NCI-H2196 treated with DMSO at 0.1 percent for 48 hours (cell line): Measurements from ENCODE around the gene PPP1R3F.
A peak's percentile ranks its signal among the peaks of the same experiment; 100 is the strongest.

Experiments
- DNase-seq: peaks from one replicate; lab custom pipeline; 2025; ENCODE audit not compliant: unreplicated experiment; lab: John Stamatoyannopoulos, UW

The PPP1R3F gene

DNA sequence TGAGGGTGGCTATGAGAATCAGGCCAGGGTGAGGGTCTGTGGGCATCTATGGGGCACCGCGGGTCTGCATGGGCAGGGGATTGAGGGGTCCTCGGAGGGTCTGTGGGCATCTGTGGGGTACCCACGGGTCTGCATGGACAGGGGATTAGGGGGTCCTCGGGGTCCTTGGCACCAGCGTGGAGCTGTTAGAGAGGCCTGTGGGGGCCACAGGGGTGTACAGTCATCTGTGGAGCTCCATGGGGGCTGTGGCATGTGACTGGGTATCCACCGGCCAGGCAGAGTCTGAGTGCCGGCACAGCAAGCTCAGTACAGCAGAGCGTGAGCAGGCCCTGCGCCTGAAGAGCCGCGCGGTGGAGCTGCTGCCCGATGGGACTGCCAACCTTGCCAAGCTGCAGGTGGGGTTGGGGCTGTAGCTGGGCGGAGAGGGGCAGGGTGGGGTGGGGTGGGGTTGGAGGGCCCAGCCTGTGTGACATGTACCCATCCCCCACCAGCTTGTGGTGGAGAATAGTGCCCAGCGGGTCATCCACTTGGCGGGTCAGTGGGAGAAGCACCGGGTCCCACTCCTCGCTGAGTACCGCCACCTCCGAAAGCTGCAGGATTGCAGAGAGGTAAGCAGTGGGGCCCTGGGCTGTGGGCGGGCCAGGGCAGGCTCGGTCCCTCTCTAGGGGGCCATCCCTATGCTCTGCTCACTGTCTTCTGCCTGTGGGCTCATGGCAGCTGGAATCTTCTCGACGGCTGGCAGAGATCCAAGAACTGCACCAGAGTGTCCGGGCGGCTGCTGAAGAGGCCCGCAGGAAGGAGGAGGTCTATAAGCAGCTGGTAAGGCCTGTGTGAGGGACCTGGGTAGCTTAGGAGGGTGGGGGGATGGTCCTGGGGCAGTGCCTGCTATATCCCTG, 21.4 kb upstream of the PPP1R3F start:
- DNase-seq = no peak

DNA sequence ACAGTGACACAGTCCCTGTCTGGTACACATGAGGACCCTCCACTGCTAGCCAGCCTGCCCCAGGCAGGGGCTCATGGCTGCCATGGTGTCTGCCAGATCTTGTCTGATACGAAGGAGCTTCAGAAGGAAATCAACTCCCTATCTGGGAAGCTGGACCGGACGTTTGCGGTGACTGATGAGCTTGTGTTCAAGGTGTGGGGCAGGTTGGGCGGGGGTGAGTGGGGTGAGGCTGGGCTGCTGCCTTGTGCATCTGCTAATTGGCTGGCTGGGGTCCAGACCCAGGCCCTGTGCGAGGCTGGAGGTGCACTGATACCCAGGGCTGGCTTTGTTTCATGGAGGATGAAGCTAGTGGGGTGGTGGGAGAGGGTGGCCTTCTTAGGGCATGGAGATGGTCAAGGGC, 20.5 kb upstream of the PPP1R3F start:
- no peak for DNase-seq

DNA sequence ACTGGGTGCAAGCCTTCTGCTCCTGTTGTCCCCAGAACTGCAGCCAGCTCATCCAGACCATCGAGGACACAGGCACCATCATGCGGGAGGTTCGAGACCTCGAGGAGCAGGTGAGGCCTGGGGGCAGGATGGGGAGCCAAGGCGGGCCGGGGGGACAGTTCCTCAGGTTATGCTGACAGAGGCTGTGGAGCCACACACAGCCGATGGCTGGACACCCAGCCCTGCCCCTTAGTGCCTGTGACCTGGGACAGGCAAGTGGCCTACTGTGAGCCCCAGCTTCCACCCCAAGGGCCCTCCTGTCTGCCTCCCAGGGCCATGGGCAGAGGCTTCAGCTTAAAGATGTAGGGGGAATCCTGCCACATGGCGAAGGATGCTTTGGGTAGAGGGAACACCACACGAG, 20.0 kb upstream of the PPP1R3F start:
- DNase-seq = no peak

DNA sequence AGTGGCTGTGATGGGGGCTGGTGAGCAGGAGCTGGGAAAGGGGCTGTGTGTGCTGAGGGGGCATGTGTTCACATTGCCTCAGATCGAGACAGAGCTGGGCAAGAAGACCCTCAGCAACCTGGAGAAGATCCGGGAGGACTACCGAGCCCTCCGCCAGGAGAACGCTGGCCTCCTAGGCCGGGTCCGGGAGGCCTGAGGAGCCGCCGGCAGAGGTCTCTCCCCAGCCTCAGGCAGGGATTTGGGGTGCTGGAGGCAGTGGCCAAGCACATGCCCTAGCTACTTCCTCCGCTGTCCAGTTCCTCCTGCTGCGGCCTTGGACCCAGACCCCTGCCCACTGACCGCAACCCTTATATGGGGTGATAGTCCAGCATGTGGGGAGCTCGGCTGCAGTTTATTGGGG, 19.5 kb upstream of the PPP1R3F start:
- no peak for DNase-seq

DNA sequence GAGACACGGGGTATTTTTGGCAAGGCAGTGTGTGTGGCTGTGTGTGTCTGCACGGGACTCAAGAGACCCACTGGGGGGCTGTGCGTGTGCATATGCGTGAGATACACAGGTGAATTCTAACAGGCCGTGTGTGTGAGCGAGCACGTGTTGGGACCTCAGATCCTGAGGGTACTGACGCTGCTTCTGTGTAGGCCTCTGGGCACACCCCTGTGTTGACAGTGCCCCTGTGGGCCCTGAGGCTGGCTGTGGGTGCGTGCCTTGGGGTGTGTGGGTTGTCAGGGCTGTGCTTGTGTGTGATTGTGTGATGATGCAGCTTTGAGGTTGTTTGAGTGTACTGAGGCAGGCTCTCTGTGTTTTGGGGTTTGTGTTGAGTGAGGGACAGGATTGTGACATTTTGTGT, 19.0 kb upstream of the PPP1R3F start:
- DNase-seq = no peak

DNA sequence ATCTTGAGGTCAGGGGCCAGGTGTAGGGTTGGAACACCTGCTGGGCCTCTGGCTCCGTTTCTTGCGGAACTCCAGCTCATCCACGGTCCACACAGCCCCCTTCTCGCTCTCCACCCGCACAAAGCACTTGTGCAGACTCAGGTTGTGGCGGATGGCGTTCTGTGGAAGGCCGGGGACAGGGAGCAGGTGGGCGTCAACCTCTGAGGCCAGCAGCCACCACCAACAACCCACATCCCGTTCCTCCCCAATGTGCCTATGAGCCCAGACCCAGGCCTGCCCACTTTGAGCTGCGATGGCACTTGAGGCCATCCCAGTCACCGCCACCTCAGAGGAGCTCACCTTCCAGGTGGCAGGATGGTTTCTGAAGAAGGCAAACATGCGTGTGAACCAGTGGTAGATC, 18.3 kb upstream of the PPP1R3F start:
- no peak for DNase-seq

DNA sequence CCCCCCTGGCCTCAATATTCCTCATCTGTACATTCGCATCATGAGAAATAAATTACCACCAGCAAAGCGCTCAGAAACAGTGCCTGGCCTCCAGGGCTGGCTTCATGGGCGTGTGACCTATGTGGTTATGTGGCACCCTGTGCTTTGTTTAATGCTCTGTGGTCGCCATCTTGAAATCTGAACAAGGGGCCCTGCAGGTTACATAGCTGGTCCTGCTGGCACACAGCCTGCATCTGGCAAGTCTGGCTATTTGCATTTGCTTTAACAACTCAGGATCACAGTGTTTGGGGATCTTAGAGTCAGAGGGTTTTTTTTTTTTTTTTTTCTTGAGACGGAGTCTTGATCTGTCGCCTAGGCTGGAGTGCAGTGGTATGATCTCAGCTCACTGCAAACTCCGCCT, 15.0 kb upstream of the PPP1R3F start:
- no peak for DNase-seq

DNA sequence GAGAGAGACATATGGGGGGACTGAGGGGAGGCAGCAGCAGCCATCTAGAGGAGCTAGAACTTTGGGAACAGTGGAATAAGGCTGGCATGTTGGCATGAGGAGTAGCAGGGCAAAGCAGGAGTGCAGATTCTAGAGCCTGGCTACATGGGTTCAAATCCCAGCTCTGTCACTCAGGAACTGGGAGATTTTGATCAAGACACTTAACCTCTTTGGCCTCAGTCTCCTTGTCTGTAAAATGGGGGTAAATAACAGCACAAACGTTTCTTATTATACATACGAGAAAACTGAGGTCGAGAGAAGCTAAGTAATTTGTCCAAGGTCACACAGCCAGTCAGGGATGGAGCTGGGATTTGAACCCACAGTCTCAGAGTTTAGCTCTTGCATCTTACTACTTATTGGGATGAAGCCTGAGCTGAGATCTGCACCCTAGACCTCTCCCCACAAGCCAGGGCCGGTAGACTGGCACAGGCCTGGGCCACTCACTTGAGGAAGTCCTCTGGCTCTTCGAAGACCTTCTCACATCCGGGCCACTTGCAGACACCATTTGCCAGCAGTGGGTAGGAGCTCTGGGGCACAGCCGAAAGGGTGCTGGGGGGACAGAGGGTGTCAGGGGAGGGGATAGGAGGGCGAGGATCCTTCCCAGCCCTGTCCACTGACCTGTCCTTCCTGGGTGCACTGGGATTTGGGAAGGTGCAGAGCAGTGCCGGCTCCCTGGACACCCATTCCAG, 13.2 kb upstream of the PPP1R3F start:
- DNase-seq = no peak

DNA sequence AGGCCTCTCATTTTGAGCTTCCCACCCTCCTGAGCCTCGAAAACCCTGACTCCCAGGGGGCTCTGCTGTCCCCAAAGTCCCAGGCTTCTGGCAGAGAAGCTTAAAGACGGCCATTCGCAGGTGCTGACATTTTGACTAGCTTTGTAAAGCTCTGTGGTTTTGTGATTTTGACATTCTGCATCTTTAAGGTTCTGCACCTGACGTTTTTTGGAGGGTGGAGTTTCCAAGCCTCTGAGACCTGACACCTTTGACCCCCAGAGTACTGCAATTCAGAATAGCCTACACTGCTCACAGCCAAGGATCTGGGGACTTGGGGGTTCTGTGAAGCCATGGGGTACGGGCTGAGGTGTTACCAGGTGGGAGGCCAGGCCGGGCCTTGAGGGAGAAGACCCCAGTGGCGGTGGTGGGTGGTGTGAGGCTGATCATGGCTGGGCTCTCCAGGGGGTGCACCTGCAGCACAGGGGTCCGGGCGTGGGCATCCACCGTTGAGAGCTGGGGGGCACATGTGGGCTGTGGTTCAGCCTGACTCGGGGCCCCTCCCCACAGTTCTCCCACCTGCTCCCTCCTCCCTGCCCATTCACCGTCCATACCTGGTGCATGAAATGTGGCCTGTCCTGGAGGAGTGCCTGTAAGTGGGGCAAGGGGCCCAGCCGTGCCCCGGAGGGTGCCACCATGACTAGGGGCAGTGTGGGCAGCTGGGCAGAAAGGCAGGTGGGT, 12.4 kb upstream of the PPP1R3F start:
- no peak for DNase-seq

DNA sequence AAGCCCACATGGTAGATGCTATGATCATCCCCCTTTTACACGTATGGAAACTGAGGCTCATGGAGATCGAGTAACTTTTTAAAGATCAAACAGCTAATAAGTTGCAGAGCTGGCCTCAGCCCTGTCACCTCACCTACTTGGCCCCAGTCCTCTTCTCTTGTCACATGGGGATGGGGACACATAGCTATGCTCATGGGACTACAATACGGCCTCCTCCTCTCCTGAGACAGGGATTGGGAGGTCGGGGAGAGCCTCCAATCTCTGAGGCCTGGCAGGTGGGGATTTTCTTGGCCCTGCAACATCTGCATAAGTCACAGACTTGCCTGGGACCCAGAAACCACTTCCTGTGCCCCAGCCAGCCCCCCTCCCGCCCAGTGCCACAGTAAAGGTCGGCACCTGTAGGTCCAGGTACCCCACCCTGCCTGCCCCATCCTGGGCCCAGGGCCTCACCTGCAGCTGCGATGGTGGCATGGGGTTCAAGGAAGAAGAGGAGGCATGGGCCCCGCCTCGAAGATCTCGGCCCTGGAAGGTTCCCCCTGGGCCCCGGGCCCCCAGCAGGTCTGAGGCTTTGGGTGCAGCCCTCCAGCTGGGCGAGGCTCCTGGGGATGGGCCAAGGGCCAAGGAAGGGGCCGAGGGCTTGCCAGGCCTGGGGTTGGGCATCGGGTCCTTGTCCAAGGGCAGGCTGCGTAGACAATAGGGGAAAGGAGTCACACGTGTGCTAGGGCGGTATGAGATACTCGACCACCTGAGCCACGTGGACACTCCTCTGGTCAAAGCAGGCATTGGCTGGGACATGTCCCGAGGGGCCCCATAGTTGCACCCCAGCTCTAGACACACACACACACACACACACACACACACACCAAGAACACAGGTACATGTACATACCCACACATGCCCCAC, 11.5 kb upstream of the PPP1R3F start:
- no peak for DNase-seq

DNA sequence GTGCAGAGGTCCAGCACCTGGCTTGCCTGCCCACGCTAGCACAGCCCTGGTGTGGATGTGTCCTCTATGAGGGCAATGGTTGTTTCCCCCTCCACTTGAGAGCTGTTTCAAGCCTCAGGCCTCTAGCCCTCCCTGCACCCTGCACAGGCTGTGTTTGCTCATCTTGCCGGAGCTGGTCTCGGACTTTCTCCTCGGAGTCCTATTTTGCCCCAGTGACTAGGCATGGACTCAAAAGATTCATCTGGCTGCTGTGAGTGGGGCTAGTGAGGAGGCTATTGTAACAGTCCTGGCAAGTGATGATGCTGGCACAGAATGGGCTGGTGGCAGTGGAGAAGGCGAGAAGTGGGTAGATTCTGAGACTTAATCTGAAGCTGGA, 10.9 kb upstream of the PPP1R3F start:
- DNase-seq = no peak

DNA sequence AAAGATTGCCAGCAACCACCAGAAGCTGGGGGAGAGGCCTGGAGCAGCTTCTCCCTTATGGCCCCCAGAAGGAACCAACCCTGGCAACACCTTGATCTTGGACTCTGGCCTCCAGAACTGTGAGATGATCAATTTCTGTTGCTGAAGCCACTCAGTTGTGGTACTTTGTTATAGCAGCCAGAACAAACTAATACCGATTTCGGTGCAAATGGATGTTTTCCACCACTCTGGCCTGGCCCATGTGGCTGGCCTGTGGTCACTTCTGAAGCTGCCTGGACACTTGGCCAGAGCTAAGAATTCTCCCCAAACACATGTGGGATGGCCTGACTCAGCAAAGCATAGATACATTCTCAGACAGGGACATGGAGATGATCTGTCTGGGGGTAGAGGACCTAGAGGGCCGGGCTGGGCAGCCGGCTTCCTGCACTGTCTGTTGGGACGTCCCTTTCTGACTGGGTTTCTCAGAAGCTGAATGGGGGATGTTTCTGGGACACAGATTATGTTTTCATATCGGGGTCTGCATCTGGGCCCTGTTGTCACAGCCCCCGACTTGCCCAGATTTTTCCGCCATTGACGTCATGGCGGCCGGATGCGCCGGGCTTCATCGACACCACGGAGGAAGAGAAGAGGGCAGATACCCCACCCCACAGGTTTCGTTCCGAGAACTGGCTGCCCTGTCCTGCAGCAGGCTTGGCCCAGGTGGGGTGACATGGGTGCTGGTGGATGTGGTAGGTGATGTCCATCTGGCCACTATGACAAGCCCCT, 9.2 kb upstream of the PPP1R3F start:
- no peak for DNase-seq

DNA sequence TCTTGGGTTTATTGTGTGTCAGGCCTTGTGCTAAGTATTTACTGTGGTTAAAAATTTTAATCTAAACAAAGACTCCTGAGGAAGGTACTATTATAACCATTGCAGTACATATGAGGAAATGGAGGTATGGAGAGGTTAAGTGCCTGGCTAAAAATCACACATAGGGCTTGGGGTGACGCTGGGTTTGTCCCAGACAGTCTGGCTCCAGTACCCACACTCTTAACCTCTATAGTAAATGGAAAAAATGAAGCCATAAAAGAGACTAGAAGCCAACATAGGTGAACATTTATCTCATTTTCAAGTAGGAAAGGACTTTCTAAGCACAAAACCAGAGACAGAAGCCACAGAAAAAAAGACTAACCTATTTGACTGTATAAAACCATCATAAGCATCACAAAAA, 7.0 kb upstream of the PPP1R3F start:
- DNase-seq = no peak

DNA sequence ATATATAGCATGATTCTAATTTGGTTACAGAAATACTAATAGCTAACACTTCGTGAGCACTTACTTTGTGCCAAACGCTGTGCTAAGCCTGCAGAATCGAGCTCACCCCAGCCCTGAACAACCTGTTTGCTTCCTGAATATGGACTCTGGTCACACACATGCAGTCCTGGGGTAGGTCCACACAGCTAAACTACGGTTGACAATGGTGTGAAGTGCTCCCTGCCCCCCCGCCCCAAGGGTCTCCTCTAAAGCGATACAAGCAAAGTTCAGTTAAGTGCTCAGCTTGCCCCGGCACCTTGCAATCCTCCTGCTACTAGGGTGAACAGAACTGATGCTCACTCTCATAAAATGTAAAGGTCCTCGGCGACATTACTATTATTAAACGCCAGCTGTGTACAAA, 6.0 kb upstream of the PPP1R3F start:
- DNase-seq = no peak

DNA sequence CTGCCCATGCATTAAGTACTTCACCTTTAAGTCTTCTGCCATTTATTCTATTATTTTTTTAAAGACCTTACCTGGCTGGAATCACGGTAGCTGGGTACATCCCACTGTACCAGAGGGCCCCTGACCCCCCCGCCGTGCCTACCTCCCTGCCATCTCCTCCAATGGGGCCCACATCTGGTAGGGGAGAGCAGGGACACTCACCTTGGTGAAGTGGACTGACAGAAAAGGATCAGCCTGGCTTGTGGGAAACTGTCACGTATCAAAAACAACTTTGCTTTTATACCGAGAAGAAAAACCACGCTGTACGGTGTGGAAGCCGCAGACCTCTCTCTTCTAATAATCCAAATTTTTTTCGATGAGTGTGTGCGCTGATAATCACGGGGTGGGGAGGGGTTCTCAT, 5.1 kb upstream of the PPP1R3F start, which contains the start of gene FOXP3:
Gene FOXP3 (minus strand): TSS at position 251 of the 400 bp plus-strand sequence. CDS start 6,205 bp downstream, outside the sequence.
- no peak for DNase-seq

DNA sequence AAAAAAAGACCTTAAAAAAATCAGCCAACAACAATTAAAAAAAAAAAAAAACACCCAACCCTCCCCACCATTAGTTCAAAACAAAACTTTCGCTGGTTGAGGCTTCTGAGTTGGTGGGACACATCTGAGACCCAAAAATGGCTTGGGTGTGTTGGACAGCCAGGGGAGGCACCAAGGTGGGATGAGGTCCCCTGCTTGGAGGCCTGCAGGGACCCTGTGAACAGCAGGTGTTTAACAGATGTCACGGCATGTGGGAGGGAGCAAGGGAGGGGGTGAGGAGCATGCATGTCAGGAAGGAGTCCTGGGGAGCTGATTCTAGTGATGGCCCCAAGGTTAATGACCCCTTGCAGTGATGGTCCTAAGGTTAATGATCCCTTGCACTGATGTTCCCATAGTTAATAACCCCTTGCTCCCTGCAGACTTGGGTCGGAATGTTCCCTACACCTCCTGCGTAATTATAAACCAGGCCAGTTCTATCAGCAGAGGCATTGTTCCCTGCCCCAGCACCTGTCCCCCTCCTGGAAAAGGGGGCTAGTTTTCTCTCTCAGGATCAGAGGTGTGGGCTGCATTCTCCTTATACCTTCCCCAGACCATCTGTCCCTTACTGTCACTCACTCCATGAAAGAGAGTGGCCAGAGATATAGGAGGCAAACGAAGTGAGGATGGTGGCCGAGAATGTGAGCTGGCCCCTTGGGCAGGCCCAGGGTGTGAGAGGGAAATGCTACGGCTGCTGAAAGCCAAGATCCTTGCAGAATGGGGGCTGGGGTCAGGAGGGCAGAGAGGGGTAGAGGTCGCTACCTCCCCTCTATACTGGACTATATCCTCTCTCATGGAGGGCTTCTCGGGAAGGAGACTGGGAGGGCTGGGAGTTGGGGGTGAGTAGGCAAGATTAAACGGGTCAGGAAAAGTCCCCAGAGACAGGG, 2.8 kb upstream of the PPP1R3F start:
- DNase-seq = no peak

DNA sequence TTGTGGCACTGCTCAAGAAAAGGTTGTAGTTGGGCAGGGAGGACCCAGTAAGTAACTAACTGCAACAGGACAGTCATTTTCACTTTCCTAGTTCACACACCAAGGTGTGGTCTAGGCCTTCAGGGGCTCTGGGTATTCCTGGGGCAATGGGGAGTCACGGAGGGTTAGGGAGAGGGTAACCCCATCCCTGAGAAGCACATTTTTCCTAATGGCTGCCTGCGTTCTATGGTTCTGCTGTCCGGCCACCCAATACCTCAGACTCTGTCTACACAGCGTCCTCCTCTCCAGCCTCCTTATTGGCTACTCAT, 937 bp upstream of the PPP1R3F start:
- no peak for DNase-seq

DNA sequence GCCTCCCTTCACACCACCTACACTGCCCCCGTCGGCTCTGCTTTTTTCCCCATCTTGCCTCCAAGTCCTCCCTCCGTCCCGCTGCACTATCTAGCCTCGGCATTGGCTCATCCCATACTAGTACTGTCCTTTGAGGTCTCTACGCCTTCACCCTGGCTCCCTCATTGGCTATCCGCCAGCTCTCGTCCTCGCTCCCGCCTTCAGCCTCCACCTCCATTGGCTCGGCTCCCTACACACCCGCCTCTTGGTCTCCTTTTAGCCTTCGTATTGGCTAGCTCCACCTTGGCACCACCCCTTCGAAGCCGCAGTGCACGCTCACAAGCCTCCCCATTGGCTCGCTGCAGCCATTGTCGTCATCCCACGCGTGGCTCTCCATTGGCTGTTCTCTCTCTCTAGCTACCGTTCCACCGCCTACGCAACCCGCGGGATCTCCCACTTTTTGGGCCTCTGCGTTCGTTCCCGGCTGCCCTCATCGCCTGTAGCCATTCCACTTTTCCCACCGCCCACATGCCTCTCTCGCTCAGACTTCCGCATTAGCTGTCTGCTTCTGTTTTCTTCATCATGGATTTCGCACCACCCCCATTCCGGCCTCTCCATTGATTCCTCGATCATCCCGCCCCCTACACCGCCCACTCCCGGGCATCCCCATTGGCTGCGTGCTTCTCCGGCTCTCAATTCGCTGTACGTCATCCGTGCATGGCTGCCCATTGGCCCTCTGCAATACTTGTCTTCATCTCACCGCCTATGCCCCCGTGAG, 405 bp upstream of the PPP1R3F start:
- peak; percentile 93 for DNase-seq
